Tibial artery (tissue), 4 donors: Measurements from ENCODE around the gene RNF222.

Experiments used
- DNase-seq, 2 donors: peaks; one replicate each; pipeline ENCODE4 v3.0.0-alpha.2; 2019
- H3K27ac ChIP-seq, 2 donors: fragments of 200-600 bp; sonication (generic) in 1 of 2; 1 replicate in 1 of 2; 2 replicates in 1 of 2; pipeline ENCODE4 v1.5.1; 2018 to 2019; ENCODE audit warnings: mild to moderate bottlenecking in 1 of 2
- H3K27me3 ChIP-seq, 2 donors: fragments of 200-600 bp; sonication (generic) in 1 of 2; one replicate each; pipeline versions ENCODE4 v1.5.1 to v1.6.0; 2016 to 2019
- H3K36me3 ChIP-seq, 3 donors: fragments of 200-600 bp; sonication (generic) in 2 of 3; one replicate each; pipeline ENCODE4 v1.5.1; 2016 to 2019; ENCODE audit warnings: mild to moderate bottlenecking in 2 of 3
- H3K4me1 ChIP-seq, 4 donors: fragments of 200-600 bp; sonication (generic) in 2 of 4; 1 replicate in 3 of 4; 2 replicates in 1 of 4; pipeline ENCODE4 v1.5.1; 2016 to 2019
- H3K4me3 ChIP-seq, 2 donors: fragments of 200-600 bp; sonication (generic) in 1 of 2; 1 replicate in 1 of 2; 2 replicates in 1 of 2; pipeline ENCODE4 v1.5.1; 2018 to 2019; ENCODE audit warnings: mild to moderate bottlenecking in 2 of 2
- H3K9me3 ChIP-seq, 3 donors: fragments of 200-600 bp; sonication (generic) in 1 of 3; one replicate each; pipeline ENCODE4 v1.5.1; 2016 to 2019
- intact Hi-C: fragments of 100-400 bp; cut with DNase I; formaldehyde crosslinking; loops from one replicate; pipeline ENCODE4 v1.15.0; 2023; ENCODE audit warnings: low total_unique reads
- TF ChIP-seq, protein P1 (sequence below), 2 experiments: fragments of 200-600 bp in 1 of 2; fragments of 450-650 bp in 1 of 2; IDR thresholded peaks; one replicate each; pipeline ENCODE4 v1.5.1; 2017 to 2019; ENCODE audit warnings: antibody characterized with exemption in 2 of 2, mild to moderate bottlenecking in 1 of 2, moderate library complexity in 1 of 2

The RNF222 gene

DNA sequence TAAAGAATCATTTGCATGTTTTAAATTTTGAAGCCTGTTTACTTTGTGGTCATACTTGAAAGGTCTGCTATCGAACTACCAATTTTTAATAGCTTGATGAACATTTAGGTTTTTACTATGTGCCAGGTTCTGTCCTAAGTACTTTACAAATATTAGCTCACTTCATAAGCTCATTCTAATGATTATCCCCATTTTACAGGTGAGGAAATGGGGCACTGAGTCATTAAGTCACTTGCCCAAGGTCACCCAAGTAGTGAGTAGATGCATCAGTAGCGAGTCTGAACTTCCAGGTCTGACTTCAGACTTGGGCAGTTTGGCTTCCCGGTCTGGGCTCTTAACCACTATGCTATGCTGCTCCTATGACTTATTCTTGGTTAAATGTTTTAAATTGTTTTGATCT, 42.1 kb upstream of the RNF222 start:
- Histone ChIP-seq H3K9me3 (no peaks in the 10 kb centered on the region), H3K36me3 (peaks cover 4 to 15% (median 7%) of the 10 kb centered on the region in 3 donors), H3K27me3 (no peaks in the 10 kb centered on the region), H3K4me3 (no peak overlapping the region), H3K4me1 (peaks cover 0 to 78% (median 30%) of the 10 kb centered on the region in 4 donors), H3K27ac (no peak overlapping the region)
- no peak for DNase-seq
- TF ChIP-seq, protein P1, sequence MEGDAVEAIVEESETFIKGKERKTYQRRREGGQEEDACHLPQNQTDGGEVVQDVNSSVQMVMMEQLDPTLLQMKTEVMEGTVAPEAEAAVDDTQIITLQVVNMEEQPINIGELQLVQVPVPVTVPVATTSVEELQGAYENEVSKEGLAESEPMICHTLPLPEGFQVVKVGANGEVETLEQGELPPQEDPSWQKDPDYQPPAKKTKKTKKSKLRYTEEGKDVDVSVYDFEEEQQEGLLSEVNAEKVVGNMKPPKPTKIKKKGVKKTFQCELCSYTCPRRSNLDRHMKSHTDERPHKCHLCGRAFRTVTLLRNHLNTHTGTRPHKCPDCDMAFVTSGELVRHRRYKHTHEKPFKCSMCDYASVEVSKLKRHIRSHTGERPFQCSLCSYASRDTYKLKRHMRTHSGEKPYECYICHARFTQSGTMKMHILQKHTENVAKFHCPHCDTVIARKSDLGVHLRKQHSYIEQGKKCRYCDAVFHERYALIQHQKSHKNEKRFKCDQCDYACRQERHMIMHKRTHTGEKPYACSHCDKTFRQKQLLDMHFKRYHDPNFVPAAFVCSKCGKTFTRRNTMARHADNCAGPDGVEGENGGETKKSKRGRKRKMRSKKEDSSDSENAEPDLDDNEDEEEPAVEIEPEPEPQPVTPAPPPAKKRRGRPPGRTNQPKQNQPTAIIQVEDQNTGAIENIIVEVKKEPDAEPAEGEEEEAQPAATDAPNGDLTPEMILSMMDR (IDR thresholded peaks at IDR 0.05): no peak
- intact Hi-C loops: no loop called here

DNA sequence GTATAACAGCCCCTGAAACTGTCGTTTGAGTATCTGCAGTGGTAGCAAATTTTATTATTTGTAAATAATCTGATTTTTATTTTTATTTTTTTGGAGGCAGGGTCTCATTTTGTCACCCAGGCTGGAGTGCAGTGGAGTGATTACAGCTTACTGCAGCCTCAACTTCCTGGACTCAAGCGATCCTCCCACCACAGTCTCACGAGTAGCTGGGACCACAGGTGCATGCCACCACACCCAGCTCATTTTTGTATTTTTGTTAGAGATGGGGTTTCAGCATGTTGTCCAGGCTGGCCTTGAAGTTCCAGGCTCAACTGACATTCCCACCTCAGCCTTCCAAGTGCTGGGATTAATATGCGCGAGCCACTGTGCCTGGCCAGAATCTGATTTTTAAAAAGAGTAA, 40.8 kb upstream of the RNF222 start:
- no peak overlapping the region for H3K4me3 ChIP-seq
- DNase-seq: no peak
- peak overlapping the region in 1 of 2 donors; percentile 100 for H3K27ac ChIP-seq
- peaks cover 0 to 9% (median 7%) of the 10 kb centered on the region in 3 donors for H3K36me3 ChIP-seq
- H3K27me3 ChIP-seq: no peaks in the 10 kb centered on the region
- H3K9me3 ChIP-seq: no peaks in the 10 kb centered on the region
- intact Hi-C loops: no loop called here
- TF ChIP-seq, protein P1 (IDR thresholded peaks at IDR 0.05): no peak
- peaks cover 0 to 66% (median 28%) of the 10 kb centered on the region in 4 donors for H3K4me1 ChIP-seq

DNA sequence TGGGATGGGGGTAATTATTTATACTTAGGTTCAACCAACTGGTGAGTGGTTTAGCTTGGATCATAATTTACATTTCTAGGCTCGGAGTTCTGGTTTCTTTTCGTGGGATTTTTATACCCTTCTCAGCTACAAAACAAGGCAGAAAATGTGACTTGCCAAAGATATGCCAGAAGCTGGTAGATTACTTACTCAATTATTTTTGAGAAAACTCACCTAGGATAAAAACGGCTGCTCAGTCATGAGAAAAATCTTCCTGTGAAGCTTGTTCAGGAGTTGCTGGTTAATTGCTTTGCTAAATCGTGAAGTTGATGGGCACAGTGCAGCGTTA, 39.2 kb upstream of the RNF222 start:
- no peak for DNase-seq
- Histone ChIP-seq H3K27me3 (no peaks in the 10 kb centered on the region), H3K4me1 (peaks cover 0 to 53% (median 18%) of the 10 kb centered on the region in 4 donors), H3K27ac (peak overlapping the region; percentile 98 to 100), H3K4me3 (peak overlapping the region; percentile 87 to 90), H3K36me3 (peaks cover 0 to 7% (median 7%) of the 10 kb centered on the region in 3 donors), H3K9me3 (no peaks in the 10 kb centered on the region)
- TF ChIP-seq, protein P1 (IDR thresholded peaks at IDR 0.05): no peak
- intact Hi-C loops: no loop called here

DNA sequence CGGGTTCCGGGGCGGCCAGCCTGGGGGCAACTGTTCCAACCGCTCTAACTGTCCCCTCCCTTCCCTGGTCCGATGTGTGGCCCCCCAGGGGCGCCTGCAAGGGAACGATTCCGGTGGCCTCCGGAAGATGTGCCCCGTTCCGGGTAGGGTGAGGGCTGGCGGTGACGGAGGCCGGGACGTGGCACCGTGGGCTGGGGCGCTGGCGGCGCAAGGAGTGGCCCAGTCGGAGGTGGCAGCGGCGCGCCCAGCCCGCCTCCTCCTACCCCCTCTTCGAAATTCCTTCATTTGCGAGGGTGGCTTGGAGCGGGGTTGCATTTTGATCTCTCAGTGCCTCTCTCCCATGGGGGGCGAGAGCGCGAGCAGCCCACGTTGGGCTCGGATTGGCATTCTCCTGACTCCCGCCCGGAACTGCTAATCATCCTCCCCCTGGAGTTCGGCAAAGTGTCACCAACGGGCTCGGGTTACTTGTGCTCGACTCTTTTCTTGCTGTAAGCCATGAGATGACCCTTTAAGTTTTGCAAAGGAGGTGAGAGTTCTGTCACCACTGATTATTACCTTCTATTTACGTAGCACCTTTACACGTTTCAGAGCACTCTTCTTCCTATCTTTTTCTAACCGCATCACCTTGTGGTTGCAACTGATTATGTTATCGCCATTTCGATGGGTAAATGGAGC, 38.7 kb upstream of the RNF222 start:
- Histone ChIP-seq H3K27ac (peak overlapping the region; percentile 98 to 100), H3K27me3 (no peaks in the 10 kb centered on the region), H3K36me3 (peaks cover 0 to 7% (median 7%) of the 10 kb centered on the region in 3 donors), H3K4me3 (peak overlapping the region; percentile 87 to 90), H3K4me1 (peaks cover 0 to 50% (median 18%) of the 10 kb centered on the region in 4 donors), H3K9me3 (no peaks in the 10 kb centered on the region)
- intact Hi-C loops: no loop called here
- peak; percentile 54 to 82 for DNase-seq
- TF ChIP-seq, protein P1 (IDR thresholded peaks at IDR 0.05): peak in 1 of 2 experiments; percentile 4

DNA sequence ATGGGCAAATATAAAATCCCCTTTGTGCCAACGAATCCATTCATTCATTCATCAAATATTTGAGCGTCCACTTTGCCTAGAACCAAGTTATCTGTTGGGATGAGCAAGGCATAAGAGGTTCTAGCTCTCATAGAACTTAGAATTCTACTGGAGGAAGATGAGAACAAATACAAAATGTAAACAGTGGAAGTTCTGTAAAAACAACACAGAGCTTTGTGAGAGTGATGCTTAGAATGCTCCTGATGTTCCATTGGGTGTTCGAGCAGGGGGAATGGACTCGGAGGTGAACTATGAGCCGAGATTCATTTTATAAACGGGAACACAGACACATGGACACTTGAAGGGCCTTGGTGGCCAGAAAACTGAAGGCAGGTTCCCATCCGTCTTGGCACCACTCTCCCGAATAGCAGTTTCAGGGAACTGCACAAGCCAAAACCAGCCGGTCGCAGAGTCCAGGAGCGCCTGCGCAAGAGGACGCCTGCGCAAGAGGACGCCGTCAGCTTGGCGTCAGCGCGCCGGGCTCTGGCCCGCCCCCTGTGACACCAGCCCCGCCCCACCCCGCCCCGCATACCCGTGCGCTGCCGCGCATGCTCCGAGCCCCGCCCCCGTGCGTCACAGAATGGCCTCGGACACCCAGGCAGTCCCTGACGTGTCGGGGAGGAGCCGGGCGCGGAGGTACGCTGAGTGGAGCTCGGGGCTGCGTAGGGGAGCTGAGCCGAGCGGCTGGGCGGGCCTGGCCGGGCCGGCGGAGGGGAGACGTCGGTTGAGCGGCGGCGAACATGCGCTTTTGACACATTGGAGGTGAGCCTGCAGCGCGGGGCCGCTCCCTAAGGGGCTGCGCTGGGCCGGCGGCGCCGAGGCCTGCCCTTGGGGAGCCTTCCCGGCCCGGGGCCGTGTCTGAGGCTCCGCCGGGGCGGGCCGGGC, 37.9 kb upstream of the RNF222 start, which contains the start of gene NDEL1:
Gene NDEL1 (plus strand): TSS at position 640 of the 924 bp plus-strand sequence. CDS start 8,388 bp downstream, outside the sequence.
- peak; percentile 99 for DNase-seq
- H3K4me3 ChIP-seq: peak within 1 kb of the TSS; percentile 87 to 90
- H3K36me3 ChIP-seq: peaks cover 0 to 7% (median 7%) of the 10 kb centered on the region in 3 donors
- TF ChIP-seq, protein P1 (IDR thresholded peaks at IDR 0.05): peak in 1 of 2 experiments; percentile 6
- H3K27me3 ChIP-seq: no peaks in the 10 kb centered on the region
- intact Hi-C loops: no loop called here
- H3K4me1 ChIP-seq: peaks cover 0 to 47% (median 14%) of the 10 kb centered on the region in 4 donors
- H3K9me3 ChIP-seq: no peaks in the 10 kb centered on the region
- peak within 1 kb of the TSS; percentile 98 to 100 for H3K27ac ChIP-seq
